Endodermal cell (in vitro differentiated cells): Measurements from ENCODE around the gene ZFX. TPM values are rescaled to one million over a fixed set of nuclear protein-coding genes. Genes with fewer than 3 reads are reported as not detected.

ENCODE experiments used
- DNase-seq: peaks from one replicate; pipeline ENCODE4 v3.0.0-alpha.2; 2017
- H3K27ac ChIP-seq: 2 replicates; pipeline ENCODE4 v1.5.1; 2013; ENCODE audit warnings: mild to moderate bottlenecking, low read depth, low read length, moderate library complexity
- H3K27me3 ChIP-seq: 2 replicates; pipeline ENCODE4 v1.6.1; 2013; ENCODE audit warnings: mild to moderate bottlenecking, low read length, moderate library complexity; ENCODE audit not compliant: insufficient read depth, control insufficient read depth, poor library complexity, severe bottlenecking
- H3K36me3 ChIP-seq: 2 replicates; pipeline ENCODE4 v1.7.0; 2013; ENCODE audit warnings: mild to moderate bottlenecking, low read length, moderate library complexity; ENCODE audit not compliant: control insufficient read depth, insufficient read depth
- H3K4me1 ChIP-seq: one replicate; pipeline ENCODE4 v1.7.0; 2013; ENCODE audit warnings: low read length; ENCODE audit not compliant: control insufficient read depth, insufficient read depth
- H3K4me3 ChIP-seq: 2 replicates; pipeline ENCODE4 v1.5.1; 2013; ENCODE audit warnings: mild to moderate bottlenecking, low read length, moderate library complexity
- H3K9ac ChIP-seq: 2 replicates; pipeline ENCODE4 v1.6.1; 2013; ENCODE audit warnings: mild to moderate bottlenecking, low read length, moderate library complexity; ENCODE audit not compliant: poor library complexity, severe bottlenecking; ENCODE audit errors: extremely low read depth
- H3K9me3 ChIP-seq: 2 replicates; pipeline ENCODE4 v1.6.1; 2013; ENCODE audit warnings: mild to moderate bottlenecking, low read length, moderate library complexity; ENCODE audit not compliant: control insufficient read depth
- H3K27ac Mint-ChIP-seq: 2 replicates; pipeline ENCODE4 v1.8.0; 2020; ENCODE audit warnings: mixed read lengths
- H3K27me3 Mint-ChIP-seq: 2 replicates; pipeline ENCODE4 v1.8.0; 2021; ENCODE audit warnings: mild to moderate bottlenecking, mixed read lengths; ENCODE audit not compliant: insufficient read depth
- H3K36me3 Mint-ChIP-seq: 2 replicates; pipeline ENCODE4 v1.8.0; 2020; ENCODE audit warnings: low read depth, mixed read lengths
- H3K4me1 Mint-ChIP-seq: 2 replicates; pipeline ENCODE4 v1.8.0; 2020; ENCODE audit warnings: mixed read lengths
- H3K4me3 Mint-ChIP-seq: 2 replicates; pipeline ENCODE4 v1.8.0; 2020; ENCODE audit warnings: mild to moderate bottlenecking, moderate library complexity, mixed read lengths
- H3K9me3 Mint-ChIP-seq: 2 replicates; pipeline ENCODE4 v1.8.0; 2020; ENCODE audit warnings: mild to moderate bottlenecking, mixed read lengths
- CTCF ChIP-seq: fragments of 200-600 bp; sonication (generic); conservative IDR thresholded peaks from 2 replicates; pipeline ENCODE4 v1.5.0; 2021; ENCODE audit warnings: antibody characterized with exemption, mild to moderate bottlenecking
- WGBS, 2 experiments: methylation state at CpG; one replicate each; pipeline versions ENCODE4 v1.1.5 to v1.1.7; 2013; ENCODE audit warnings: missing lambda C conversion rate in 2 of 2, mixed read lengths in 1 of 2; ENCODE audit not compliant: insufficient coverage in 1 of 2, insufficient read length in 1 of 2; 5-methylcytosine and 5-hydroxymethylcytosine counted together
- total RNA-seq, 2 donors: library from RNA; stranded (reverse); fragmentation: NEBNext Ultra II Directional in 1 of 2; extraction: Animal tissue kit (Norgen Biotek cat#: 25700) in 1 of 2; gene quantifications; 2 replicates in 1 of 2; 3 replicates in 1 of 2; pipeline ENCODE4 v1.2.1, GENCODE V29; 2021

Gene ZFX
- total RNA-seq, 2 donors from 2014 or later, result 20.3 to 51.0 TPM

DNA sequence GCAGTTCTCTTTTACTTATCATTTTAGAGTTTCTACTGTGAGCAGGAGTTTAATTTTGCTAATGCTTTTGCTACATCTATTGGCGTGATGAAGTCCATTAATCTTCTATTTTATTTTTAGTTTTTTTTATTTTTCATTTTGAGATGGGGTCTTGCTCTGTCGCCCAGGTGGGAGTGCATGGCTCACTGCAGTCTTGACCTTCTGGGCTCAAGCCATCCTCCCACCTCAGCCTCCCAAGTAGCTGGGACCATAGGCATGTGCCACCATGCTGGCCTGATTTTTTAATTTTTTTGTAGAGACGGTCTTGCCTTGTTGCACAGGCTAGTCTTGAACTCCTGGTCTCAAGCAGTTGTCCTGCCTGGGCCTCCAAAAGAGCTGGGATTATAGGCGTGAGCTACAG is 9.4 kb downstream of the ZFX start:
- H3K4me3 Mint-ChIP-seq, result no peak overlapping the region
- Histone ChIP-seq H3K27me3 (no peaks in the 10 kb centered on the region), H3K27ac (no peak overlapping the region), H3K4me1 (no peaks in the 10 kb centered on the region), H3K36me3 (peaks cover 10% of the 10 kb centered on the region), H3K9me3 (no peaks in the 10 kb centered on the region), H3K9ac (no peak overlapping the region), H3K4me3 (no peak overlapping the region)
- WGBS, 2 experiments, result 96 to 100% methylated on average over 1 to 3 of the region's 4 CpGs
- H3K9me3 Mint-ChIP-seq, result no peaks in the 10 kb centered on the region
- peak overlapping the region; percentile 49 for H3K27ac Mint-ChIP-seq
- H3K36me3 Mint-ChIP-seq, result peaks cover 35% of the 10 kb centered on the region
- H3K4me1 Mint-ChIP-seq, result peaks cover 2% of the 10 kb centered on the region
- TF ChIP-seq CTCF, result no peak
- no peak for DNase-seq
- H3K27me3 Mint-ChIP-seq, result no peaks in the 10 kb centered on the region

DNA sequence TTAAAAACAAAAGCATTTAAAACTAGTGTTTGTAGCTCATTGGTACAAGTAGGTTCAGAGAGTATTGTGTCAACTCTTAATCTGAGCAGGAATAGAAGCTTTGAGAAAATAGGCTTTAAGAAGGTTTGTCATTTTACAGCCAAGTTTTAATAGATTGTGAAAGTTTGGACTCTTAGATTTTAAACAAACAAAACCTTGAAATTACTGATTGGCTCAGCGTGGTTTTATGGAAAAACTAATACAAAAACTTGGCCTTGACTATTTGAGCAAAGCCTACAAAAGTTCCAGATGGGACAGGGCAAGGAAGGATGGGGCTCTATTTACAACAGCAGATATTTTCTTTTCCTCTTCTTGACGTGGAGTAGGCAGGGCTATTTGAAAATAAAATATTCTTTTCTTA is 16.5 kb downstream of the ZFX start:
- H3K36me3 Mint-ChIP-seq, result peaks cover 19% of the 10 kb centered on the region
- peaks cover 11% of the 10 kb centered on the region for H3K36me3 ChIP-seq
- H3K9me3 ChIP-seq, result no peaks in the 10 kb centered on the region
- H3K9ac ChIP-seq, result no peak overlapping the region
- H3K27me3 ChIP-seq, result no peaks in the 10 kb centered on the region
- H3K4me3 Mint-ChIP-seq, result no peak overlapping the region
- no peak overlapping the region for H3K27ac Mint-ChIP-seq
- H3K9me3 Mint-ChIP-seq, result no peaks in the 10 kb centered on the region
- no peak for TF ChIP-seq CTCF
- no peak for DNase-seq
- 100% methylated on average over 1 of the region's 2 CpGs; no CpG with 5 or more reads in 1 of the 2 experiments for WGBS, 2 experiments
- no peak overlapping the region for H3K4me3 ChIP-seq
- H3K27ac ChIP-seq, result no peak overlapping the region
- H3K27me3 Mint-ChIP-seq, result no peaks in the 10 kb centered on the region
- H3K4me1 ChIP-seq, result no peaks in the 10 kb centered on the region
- H3K4me1 Mint-ChIP-seq, result peaks cover 35% of the 10 kb centered on the region

DNA sequence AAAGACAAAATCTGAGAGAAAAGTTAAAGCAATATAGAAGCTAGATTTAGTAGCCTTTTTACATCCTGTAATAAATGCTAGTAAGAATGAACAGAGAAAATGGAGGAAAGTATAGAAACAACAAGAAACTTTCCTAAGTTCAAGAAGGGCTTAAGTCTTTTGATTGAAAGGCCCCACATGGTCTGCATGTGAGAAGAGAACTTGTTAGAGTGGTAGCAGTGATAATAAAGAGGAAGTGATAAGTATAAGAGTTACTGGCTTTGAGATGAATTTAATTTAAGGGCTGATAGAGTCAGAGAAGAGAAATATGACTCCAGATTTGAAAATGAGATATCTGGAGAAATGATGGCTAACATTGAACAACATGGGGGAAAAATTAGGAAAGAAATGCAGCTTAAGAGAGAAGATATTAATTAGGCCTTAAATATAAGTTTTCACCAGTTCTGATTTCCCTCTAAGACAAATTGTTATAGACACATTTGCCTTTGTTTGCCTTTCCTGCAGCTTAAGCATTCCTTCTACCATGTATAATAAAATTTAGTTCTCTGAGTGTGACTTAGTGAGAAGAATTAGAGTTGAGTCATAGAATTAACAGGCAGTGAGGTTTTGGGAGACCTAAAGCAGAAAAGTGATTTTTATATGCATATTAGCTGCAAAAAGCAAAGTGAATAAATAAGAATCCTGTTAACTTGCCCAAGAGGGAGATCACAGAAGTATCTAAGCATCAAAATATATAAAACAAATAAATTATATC is 18.4 kb downstream of the ZFX start:
- H3K9me3 Mint-ChIP-seq, result no peaks in the 10 kb centered on the region
- no peaks in the 10 kb centered on the region for H3K27me3 ChIP-seq
- no peaks in the 10 kb centered on the region for H3K9me3 ChIP-seq
- no peak overlapping the region for H3K4me3 Mint-ChIP-seq
- H3K27ac ChIP-seq, result no peak overlapping the region
- H3K4me1 ChIP-seq, result no peaks in the 10 kb centered on the region
- H3K9ac ChIP-seq, result no peak overlapping the region
- H3K4me1 Mint-ChIP-seq, result peaks cover 35% of the 10 kb centered on the region
- H3K36me3 ChIP-seq, result peaks cover 12% of the 10 kb centered on the region
- no peak for DNase-seq
- no peak overlapping the region for H3K4me3 ChIP-seq
- no peak for TF ChIP-seq CTCF
- H3K36me3 Mint-ChIP-seq, result peaks cover 19% of the 10 kb centered on the region
- no peak overlapping the region for H3K27ac Mint-ChIP-seq
- no peaks in the 10 kb centered on the region for H3K27me3 Mint-ChIP-seq
